DND-41 (cell line): ENCODE data around the gene NCR2.

Source experiments
- EZH2 ChIP-seq: IDR thresholded peaks from 3 replicates; pipeline ENCODE4 v1.6.1; 2012; ENCODE audit warnings: borderline replicate concordance, low read depth, mild to moderate bottlenecking, moderate library complexity, low read length, inconsistent platforms; ENCODE audit not compliant: severe bottlenecking
- TF ChIP-seq, protein P1 (sequence below): IDR thresholded peaks from 2 replicates; pipeline ENCODE4 v1.5.1; 2012; ENCODE audit warnings: borderline replicate concordance, low read length, moderate library complexity, mild to moderate bottlenecking; ENCODE audit not compliant: poor library complexity, severe bottlenecking; ENCODE audit errors: extremely low read depth

DNA sequence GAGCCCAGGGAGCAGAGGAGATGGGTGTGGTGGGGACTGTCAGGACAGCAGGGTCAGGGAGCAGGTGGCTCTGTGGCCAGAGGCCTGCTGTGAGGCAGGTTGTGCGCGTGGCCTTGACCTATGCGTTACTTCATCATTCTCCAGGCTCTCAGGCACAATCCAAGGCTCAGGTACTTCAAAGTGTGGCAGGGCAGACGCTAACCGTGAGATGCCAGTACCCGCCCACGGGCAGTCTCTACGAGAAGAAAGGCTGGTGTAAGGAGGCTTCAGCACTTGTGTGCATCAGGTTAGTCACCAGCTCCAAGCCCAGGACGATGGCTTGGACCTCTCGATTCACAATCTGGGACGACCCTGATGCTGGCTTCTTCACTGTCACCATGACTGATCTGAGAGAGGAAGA lies 535 bp downstream of the NCR2 start:
- TF ChIP-seq, protein P1, sequence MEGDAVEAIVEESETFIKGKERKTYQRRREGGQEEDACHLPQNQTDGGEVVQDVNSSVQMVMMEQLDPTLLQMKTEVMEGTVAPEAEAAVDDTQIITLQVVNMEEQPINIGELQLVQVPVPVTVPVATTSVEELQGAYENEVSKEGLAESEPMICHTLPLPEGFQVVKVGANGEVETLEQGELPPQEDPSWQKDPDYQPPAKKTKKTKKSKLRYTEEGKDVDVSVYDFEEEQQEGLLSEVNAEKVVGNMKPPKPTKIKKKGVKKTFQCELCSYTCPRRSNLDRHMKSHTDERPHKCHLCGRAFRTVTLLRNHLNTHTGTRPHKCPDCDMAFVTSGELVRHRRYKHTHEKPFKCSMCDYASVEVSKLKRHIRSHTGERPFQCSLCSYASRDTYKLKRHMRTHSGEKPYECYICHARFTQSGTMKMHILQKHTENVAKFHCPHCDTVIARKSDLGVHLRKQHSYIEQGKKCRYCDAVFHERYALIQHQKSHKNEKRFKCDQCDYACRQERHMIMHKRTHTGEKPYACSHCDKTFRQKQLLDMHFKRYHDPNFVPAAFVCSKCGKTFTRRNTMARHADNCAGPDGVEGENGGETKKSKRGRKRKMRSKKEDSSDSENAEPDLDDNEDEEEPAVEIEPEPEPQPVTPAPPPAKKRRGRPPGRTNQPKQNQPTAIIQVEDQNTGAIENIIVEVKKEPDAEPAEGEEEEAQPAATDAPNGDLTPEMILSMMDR, result no peak
- TF ChIP-seq EZH2, result no peak
